ENCODE data around the gene TRIM29.
"Not testable (repeated sequence)": the region's sequence is repeated elsewhere in the genome, so short reads cannot be mapped to it uniquely, and the experiment has no call there.

Gene TRIM29, protein sequence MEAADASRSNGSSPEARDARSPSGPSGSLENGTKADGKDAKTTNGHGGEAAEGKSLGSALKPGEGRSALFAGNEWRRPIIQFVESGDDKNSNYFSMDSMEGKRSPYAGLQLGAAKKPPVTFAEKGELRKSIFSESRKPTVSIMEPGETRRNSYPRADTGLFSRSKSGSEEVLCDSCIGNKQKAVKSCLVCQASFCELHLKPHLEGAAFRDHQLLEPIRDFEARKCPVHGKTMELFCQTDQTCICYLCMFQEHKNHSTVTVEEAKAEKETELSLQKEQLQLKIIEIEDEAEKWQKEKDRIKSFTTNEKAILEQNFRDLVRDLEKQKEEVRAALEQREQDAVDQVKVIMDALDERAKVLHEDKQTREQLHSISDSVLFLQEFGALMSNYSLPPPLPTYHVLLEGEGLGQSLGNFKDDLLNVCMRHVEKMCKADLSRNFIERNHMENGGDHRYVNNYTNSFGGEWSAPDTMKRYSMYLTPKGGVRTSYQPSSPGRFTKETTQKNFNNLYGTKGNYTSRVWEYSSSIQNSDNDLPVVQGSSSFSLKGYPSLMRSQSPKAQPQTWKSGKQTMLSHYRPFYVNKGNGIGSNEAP

DNA sequence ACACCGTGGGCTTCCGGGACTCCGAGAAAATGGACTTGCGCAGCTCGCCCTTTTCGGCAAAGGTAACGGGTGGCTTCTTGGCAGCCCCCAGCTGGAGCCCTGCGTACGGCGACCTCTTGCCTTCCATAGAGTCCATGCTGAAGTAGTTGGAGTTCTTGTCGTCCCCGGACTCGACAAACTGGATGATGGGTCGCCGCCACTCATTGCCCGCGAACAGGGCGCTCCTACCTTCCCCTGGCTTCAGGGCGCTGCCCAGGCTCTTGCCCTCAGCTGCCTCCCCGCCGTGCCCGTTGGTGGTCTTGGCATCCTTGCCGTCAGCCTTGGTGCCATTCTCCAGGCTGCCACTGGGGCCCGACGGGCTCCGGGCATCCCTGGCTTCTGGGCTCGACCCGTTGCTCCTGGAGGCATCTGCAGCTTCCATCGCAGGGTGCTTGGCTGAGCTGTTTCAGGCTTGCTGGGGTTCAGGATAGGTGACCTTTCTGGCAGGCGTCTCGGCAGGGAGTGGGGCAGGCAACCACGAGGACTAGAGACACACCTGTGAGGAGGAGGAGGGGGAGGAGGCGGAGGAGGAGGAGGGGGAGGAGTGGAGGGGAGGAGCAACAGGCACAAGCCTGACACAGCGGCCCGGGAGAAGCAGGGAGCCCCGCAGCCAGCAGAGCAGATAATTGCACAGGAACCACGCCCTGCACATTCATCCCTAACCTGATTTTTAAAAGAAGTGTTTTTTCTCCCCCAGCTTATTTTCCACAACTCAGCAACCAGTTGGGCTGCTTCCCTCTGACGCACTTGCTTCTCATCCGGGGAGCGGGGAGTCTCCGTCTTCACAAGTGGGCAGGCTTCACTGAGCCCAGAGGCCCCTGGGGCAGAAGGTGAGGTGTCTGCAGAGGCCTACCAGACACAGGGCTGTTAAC, at the start of gene TRIM29:
Gene TRIM29, minus strand, starts transcription at position 503 of the 911 bp plus-strand sequence. Its CDS starts 82 bp downstream, at position 421.
- no peak for DNase-seq

DNA sequence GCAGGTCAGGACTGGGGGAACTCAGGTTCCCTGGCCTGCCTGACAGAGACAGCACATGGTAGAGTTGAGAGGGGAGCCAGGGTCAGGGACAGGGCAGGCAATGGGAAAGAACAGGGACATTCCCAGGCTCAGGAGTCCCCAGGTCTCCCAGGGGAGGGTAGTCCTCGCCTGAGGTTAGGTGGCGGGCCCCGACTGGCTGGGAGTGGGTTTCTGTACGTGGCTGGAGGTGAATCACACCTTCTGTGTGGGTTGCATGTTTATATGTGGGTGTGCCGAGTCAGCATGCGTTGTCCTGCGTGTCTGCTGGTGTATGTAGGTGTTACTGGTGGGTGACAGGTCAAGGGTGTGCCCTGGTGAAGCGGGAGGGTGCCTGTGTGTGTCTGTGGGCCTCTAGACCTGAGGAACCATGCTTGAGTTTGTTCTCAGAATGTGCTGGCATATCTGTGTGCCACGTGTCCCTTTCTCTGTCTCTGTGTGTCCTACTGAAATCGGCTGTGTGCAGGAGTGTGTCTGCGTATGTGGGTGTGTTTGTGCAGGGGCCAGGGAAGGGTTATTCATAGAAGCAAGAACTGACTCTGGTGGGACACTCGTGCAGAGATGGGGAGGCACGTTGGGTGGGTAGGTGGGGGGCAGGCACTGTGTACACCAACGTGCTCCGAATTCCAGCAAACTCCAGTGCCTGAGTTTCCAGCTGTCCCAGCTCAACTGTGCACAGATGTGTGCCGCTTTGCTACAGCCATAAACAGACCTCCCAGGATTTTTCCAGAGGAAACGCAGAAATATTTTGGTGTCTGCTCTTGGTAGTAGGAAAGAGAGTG, 49.1 kb upstream of the TRIM29 start:
- DNase-seq, result peak; percentile 26

DNA sequence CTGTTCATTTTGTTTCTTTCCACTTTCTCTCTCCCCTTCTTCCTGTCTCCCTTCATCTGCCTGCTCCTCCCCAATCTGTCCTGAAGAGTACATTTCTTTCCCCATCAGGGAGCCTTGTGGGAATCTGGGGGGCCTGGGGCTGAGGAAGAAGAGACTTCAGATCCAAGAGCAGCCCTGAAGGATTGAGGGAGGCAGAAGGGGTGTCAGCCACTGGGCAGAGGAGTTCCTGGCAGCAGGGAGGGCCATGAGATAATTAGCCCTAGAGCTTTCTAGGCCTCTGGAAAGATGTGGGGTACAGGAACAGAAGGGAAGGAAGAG, 48.5 kb upstream of the TRIM29 start:
- DNase-seq, result no peak

DNA sequence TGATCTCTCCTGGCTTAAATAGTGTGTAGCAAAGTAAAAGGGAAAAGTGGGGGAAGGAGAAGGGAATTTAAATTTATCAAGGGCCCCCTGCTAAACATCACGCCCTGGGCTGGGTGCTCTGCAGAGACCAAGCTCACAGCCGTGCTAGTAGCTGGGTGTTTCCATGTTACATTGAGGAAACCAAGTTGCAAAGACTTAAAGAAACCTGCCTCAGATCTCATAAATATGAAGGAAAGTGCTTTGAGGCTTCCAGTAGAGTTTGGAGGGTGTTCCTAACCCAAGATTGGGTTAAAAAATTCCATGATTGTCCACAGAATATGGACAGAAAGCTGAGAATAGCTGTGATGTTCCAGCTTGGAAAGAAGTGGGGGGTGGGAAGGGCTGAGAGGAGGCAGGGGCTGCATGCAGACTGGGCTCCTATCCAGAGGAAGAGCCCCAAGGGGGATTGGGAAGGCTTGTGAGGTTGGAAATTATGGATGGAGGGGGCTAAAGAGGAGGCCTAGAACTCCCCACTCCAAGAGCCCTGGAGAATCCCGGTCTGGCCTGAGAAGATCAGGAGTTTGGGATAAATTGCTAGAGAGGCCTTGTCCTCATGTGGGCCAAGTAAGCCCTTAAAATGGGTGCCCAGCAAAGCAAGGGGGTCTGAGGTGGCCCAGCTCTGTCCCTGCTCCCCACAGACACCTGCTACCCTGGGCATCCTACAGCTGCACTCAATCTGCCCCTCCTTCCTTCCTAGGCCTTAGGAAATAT, 48.0 kb upstream of the TRIM29 start:
- DNase-seq, result no peak

DNA sequence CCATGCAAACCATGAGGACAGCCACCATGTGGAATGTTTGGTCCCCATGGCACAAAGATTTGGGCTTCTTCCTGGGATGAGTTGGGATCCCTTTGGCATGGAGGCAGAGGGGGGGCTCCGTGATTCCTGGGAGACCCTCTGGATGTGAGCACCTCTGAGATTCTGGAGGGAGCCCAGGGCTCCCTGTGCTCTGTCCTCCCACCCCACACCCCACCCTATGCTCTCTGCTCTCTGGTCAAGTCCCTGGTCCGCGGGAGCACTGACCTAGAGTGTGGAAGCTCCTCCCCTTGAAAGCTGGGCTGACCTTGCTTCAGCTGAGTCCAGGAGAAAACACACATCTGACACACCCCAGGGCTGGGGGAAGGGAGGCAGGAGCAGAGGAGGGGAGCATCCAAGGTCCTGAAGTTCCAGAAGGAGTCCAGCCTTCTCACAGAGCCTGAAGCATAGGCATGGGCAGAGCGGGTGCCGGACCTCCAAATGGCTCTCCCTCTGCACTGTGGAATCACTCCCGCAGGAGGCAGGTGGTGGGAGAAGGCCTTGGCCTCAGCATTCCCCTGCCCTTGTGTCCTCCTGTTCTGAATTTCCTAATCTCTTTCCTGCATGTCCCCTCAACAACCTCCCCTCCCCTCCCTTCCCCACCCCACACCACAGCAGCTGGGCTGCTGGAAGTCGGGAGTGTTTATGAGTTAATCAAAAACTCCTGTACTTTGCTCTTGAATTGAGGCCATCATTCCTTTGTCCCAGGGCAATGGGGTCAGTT, 47.2 kb upstream of the TRIM29 start:
- no peak for DNase-seq

DNA sequence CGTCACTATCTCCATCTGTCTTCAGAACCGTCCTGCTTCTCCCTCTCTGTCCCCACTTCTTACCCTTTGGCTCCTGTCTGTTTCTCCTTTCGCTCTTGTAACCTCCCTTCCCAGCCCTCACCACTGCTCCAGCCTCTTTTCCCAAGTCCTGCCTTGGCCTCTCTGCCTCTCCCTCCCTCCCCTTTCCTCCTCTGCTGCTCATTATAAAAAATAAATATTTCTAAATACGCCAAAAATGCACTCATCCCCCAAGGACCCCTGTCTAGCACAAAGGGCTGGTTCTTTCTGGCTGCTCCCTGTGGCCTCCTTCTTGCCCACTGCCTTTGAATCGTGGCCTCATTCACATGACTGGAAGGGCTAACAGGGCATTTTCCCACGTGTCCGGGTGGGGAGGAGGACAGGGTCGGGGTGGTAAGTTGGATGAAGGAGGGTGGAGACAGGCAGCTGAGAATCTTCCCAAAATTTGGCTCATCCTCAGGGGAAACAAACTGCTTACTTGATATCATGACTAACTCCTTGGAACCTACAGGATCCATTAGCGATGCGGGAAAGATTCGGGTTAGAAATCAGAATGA, 46.5 kb upstream of the TRIM29 start:
- DNase-seq, result no peak

DNA sequence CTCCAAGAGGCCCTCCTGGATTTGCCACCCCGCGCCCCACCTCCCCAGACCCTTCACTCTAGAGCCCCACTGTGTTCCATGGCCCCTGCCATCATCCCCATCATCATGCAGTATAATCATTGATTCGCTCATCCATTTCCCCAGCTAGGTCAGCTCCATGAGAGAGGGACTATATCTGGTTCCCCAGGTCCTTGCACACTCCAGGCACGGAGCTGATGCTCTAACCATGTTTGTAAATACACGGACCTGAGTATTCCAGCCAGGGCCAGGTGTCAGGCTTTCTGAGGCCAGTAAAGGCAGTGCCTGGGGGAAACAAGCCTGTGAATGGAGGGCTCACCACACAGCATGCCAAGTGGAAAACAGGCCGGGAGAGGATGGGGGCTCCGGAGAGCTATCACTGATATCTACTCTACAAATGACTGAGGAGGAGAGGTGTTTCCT, 45.8 kb upstream of the TRIM29 start:
- no peak for DNase-seq

DNA sequence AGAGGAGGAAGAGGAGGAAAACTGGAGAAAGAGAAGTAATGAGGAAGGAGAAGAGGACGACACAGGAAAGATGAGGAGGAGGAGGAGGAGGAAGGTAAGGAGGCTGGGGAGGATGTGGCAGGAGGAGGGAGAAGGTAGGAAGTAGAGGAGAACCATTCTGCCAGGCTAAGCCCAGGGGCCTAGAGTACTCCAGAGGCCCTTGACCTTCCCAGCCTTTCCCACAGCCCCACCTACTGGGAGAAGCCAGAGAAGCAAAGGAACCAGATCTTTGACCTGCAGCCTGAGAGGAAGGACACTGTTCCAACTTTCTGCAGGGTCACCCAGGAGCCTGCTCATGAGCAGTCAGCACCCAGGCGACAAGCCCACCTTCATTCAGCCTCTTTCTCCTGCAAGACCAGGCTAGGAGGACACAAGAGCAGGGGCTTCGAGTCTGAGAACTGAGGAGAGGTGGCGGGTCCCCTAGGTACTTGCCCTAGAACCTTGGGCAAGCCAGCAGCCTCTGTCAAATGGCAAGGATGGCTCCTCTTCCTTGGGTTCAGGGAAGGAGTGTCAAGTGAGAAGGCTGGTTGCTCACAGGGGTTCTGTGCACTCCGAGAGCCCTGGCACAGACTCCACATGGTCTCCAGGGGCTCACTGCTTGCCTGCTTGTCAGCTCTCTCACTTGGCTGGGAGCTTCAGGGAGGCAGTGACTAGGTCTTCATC, 45.0 kb upstream of the TRIM29 start:
- no peak for DNase-seq

DNA sequence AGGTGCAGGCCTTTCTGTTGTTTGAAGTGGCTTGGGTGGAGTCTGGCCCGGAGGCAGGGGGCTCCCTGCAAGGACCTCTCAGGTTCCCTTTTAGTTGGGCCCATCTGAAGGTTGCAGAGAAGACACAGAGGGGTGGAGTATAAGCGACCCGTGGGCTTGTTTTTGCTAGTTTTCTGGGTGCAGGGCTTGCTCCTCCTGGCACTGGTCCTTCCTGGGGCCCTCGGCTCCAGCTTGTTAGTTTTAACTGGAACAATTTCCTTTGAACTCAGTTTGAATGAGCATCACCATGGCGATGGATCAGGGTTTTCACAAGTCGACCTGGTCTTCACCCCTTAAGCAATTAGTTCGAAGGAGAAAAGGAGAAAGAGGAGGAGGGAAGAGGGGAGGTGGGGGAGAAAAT, 44.5 kb upstream of the TRIM29 start:
- no peak for DNase-seq

DNA sequence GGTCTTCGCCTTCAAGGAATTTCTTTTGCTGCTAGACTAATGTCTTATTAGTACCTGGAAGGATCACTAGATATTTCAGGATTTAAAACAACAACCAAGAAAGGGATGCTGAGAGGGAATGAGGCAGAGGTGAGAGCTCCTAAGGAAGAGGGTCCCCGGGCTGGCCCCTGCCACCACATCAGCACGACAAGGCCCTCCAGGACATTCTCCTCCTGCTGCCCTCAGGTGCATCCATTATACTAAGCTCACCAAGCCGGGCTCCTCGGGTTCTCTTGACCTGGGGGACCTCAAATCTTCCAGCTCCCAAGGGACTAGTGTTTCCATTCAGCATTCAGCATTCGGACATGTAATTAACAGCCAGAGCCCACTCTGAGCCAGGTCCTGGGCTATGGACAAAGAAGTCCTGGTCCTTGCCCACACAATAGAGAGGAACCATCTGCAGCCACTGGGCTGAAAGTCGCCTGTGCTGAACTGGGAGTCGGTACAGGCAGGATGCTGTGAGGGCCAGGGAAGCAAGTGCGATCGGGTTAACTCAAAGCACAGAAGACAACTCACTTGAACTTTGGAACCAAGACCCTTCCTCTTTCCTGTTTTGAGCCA, 43.6 kb upstream of the TRIM29 start:
- DNase-seq, result no peak

DNA sequence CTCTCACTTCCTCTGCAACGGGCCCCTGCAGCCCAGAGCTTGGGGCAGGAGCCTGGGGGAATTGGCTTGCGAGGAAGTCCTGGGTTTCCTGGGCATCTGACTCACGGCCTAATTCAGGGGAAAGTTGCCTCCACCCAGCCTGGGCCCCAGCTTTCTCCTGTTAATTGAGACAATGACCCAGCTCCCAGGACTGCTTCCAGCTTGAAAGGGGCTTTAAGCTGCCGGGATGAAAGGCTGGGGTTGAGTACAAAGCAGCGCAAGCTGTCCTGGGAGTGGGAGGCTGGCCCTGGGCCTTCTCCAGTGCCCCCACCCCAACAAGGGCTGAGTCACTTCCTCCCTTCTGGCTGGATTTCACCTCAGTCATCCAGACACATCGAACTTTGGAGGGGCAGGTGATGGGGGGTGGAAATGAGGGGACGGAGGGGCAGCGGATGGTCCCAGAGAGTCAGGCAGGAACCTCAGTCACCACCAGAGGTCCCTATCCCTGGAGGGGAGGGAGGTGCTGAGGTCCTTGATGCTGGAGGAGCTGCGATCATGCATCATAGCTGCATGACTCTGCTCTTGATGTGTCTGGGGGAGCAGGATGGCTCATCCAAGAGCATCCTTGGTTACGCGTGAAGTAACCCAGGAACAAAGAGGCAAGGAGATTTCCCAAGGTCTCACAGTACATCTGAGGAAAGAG, 42.8 kb upstream of the TRIM29 start:
- DNase-seq, result no peak

DNA sequence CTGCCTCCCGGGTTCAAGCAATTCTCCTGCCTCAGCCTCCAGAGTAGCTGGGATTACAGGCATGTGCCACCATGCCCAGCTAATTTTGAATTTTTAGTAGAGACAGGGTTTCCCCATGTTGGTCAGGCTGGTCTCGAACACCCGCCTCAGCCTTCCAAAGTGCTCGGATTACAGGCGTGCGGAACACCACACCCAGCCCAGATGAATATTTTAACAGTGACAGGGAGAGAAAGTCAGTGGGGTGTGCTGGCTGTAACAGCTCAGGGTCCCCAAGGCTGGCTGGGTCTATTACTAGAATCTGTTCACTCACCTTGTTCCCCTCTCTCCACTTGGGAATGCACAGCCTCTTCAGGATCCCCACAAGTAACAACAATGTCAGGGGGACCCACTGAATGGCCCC, 42.1 kb upstream of the TRIM29 start:
- DNase-seq, result not testable (repeated sequence)

DNA sequence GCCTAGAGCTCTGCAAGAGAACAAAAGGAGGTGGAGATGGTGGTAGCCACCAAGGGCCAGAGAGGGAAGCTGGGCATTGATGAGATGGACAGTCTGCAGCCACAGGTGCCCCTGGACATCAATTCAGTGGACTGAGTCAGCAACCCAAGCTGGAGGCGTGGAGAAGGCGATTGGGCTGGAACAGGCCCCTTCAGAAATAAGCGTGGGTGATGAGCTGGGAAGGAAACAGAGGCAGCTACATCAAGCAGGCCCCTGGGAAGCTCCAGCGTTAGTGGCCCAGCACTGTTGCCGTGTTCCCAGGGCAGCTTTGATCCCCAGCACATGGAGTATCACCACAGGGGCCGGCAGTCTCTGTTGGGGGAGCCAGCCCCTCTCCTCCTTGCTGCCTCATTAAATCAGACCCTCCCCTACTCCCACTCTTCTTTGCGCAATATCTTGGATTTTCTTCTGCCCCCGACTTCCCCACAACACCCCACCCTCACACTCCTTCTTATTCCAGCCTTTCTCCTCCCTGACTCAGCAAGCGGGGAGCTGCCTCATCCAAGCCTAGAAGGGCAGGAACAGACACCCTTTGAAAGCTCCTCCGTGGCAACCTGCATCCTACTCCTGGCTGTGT, 41.3 kb upstream of the TRIM29 start:
- DNase-seq, result no peak

DNA sequence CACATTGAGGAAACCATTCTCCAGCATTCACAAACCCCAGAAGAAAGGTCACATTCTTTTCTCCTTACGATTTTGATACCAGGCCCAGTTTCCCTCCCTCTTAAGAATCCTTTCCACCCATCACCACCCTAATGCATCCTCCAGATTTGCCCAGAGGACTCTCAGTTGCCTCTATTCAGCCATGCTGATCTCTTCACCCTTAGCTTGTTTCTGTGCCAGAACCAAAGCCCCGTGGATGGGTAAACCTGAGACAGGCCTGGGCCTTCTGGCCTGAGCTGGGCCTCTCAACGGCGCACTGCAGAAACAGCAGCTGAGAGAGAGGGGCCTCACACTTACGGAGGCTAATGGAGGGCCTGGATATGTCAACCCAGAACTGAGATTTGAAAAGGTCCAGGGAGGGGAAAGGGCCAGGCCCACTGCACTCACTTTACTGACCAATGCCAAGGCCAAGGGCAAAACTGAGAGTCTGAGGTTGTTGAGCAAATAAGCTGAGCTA, 40.7 kb upstream of the TRIM29 start:
- DNase-seq, result no peak

DNA sequence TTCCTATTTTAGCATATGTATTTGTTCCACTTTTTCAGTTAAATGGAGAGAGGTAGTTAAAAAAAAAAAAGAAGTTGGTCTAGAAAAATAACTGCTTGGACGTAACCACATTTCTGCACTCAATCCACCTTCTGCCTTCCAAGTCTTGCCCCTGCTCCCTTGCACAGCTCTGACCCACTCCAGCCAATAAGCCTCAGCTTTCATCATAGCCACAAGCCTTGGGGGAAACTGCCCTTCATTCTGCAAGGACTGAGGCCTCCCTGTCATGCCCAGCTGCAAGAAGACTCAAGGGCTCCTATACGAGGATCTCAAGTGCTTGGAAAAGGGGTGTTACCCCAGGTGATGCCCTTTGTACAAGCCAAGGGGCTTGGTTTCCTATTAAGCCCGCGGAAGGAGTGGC, 37.0 kb upstream of the TRIM29 start:
- DNase-seq, result no peak

DNA sequence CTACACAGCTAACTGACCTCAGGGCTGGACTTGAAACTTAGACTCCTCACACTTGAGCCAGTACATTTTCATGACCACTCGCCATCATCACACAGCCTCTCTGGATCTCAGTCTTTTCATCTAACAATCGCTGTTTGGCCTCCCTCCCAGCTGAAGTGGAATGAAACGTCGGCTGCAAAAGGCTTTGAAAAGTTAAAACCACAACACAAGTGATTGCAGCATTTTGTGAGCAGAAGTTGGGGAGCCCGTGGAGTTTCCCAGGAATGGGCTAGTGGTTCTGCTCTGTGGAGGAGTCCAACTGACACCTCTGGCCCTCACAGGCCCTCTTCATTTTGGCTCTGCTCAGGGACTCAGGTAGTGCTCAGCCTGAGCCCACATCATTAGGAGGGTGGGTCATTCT, 35.9 kb upstream of the TRIM29 start:
- DNase-seq, result no peak

DNA sequence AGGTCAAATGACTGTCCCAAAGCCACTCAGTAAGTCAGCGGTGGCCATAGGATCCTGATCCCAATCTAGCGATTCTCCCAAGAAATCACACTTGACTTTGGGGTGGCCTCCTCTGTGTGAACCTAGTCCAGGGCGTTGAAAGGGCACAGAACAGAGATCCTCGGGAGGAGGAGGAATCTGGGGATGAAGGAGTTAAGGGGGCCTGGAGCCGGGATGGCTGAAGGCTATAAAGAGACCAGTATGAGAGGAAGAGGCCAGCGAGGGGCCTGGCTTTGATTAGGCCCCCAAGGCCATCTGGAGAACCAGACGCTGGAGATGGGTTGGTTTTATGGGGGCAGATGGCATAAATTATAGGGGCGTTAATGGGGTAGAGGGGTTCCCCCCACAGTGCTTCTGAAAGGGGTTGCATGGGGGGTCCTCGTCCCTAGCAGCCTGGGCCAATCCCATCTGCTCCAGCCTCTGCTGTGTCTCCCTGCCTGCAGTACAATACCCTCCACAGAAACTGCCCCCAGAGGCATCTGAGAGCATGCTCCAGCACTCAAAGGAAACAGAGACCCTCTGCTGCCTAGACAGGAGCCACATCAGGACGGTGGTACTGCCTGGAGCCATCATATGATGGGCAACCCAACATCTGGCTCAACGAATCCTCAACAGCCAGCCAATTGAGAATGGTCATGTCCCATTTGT, 35.2 kb upstream of the TRIM29 start:
- DNase-seq, result no peak

Measured in stimulated activated CD4-positive, alpha-beta T cell treated with anti-CD3 and anti-CD28 coated beads, Interleukin-1b, Interleukin-23, amount 100 ng/mL, for 48 hours (primary cell).